GM19193 (cell line): ENCODE measurements around the gene PAX5.

ENCODE experiments used
- POLR2A ChIP-seq: IDR thresholded peaks from 4 replicates; pipeline ENCODE4 v1.6.1; 2011; ENCODE audit not compliant: insufficient read depth, insufficient read length; ENCODE audit errors: extremely low read depth

The PAX5 gene

GRCh38 chr9:36831381-36832161, 202.5 kb downstream of the PAX5 start:
- TF ChIP-seq POLR2A: no peak

- no peak for TF ChIP-seq POLR2A
Measured at GRCh38 chr9:36828611-36829013, 205.5 kb downstream of the PAX5 start.

GRCh38 chr9:36827593-36827992, 206.5 kb downstream of the PAX5 start:
- TF ChIP-seq POLR2A: no peak

GRCh38 chr9:36826581-36826980, 207.5 kb downstream of the PAX5 start:
- TF ChIP-seq POLR2A: no peak

GRCh38 chr9:36825179-36825578, 208.9 kb downstream of the PAX5 start:
- no peak for TF ChIP-seq POLR2A

GRCh38 chr9:36823934-36824333, 210.1 kb downstream of the PAX5 start:
- TF ChIP-seq POLR2A: no peak

- no peak for TF ChIP-seq POLR2A
Measured at GRCh38 chr9:36823466-36823865, 210.6 kb downstream of the PAX5 start.

GRCh38 chr9:36822201-36822600, 211.9 kb downstream of the PAX5 start:
- TF ChIP-seq POLR2A: no peak

- no peak for TF ChIP-seq POLR2A
Measured at GRCh38 chr9:36820392-36820861, 213.6 kb downstream of the PAX5 start.

GRCh38 chr9:36818965-36819870, 214.8 kb downstream of the PAX5 start:
- TF ChIP-seq POLR2A: no peak

GRCh38 chr9:36818242-36818938, 215.7 kb downstream of the PAX5 start:
- TF ChIP-seq POLR2A: no peak

GRCh38 chr9:36817160-36817834, 216.8 kb downstream of the PAX5 start:
- no peak for TF ChIP-seq POLR2A

- no peak for TF ChIP-seq POLR2A
Measured at GRCh38 chr9:36816371-36816770, 217.7 kb downstream of the PAX5 start.

- TF ChIP-seq POLR2A: no peak
Measured at GRCh38 chr9:36815566-36816348, 218.3 kb downstream of the PAX5 start.
